Smooth muscle cell (in vitro differentiated cells): Measurements from ENCODE around the gene BRWD1. TPM values are rescaled to one million over a fixed set of nuclear protein-coding genes. Genes with fewer than 3 reads are reported as not detected.

ENCODE experiments used
- DNase-seq: peaks from one replicate; lab custom pipeline; 2025; ENCODE audit not compliant: unreplicated experiment; lab: John Stamatoyannopoulos, UW
- H2AFZ ChIP-seq: fragments of 200-600 bp; sonication (generic); 2 replicates; pipeline ENCODE4 v1.6.0; 2016; ENCODE audit warnings: antibody characterized with exemption, low read depth, mild to moderate bottlenecking
- H3F3A ChIP-seq: fragments of 200-600 bp; sonication (generic); 2 replicates; pipeline ENCODE4 v1.6.0; 2017; ENCODE audit warnings: antibody characterized with exemption, low read depth
- H3K27ac ChIP-seq: fragments of 200-600 bp; sonication (generic); 2 replicates; pipeline ENCODE4 v1.5.1; 2016; ENCODE audit warnings: low read depth, mild to moderate bottlenecking
- H3K27me3 ChIP-seq: fragments of 200-600 bp; sonication (generic); 2 replicates; pipeline ENCODE4 v1.6.1; 2016; ENCODE audit warnings: low read depth, mild to moderate bottlenecking
- H3K36me3 ChIP-seq: fragments of 200-600 bp; sonication (generic); 2 replicates; pipeline ENCODE4 v1.5.1; 2016; ENCODE audit warnings: low read depth
- H3K4me1 ChIP-seq: fragments of 200-600 bp; sonication (generic); 2 replicates; pipeline ENCODE4 v1.5.1; 2016; ENCODE audit warnings: low read depth
- H3K4me2 ChIP-seq: fragments of 200-600 bp; sonication (generic); 2 replicates; pipeline ENCODE4 v1.6.0; 2016; ENCODE audit warnings: mild to moderate bottlenecking
- H3K4me3 ChIP-seq: fragments of 200-600 bp; sonication (generic); 2 replicates; pipeline ENCODE4 v1.5.1; 2016; ENCODE audit warnings: mild to moderate bottlenecking
- H3K79me2 ChIP-seq: fragments of 200-600 bp; sonication (generic); 2 replicates; pipeline ENCODE4 v1.6.0; 2016; ENCODE audit warnings: low read depth, mild to moderate bottlenecking
- H3K9ac ChIP-seq: fragments of 200-600 bp; sonication (generic); 2 replicates; pipeline ENCODE4 v1.6.0; 2016; ENCODE audit warnings: low read depth
- H3K9me3 ChIP-seq: fragments of 200-600 bp; sonication (generic); replicated peaks from 2 replicates; pipeline ENCODE4 v1.5.1; 2016; ENCODE audit warnings: low read depth
- H4K20me1 ChIP-seq: fragments of 200-600 bp; sonication (generic); 2 replicates; pipeline ENCODE4 v1.6.0; 2016; ENCODE audit warnings: low read depth
- WGBS: methylation state at CpG from one replicate; pipeline ENCODE4 v1.1.7; 2016; ENCODE audit warnings: low lambda C conversion rate; 5-methylcytosine and 5-hydroxymethylcytosine counted together
- polyA plus RNA-seq: library from polyadenylated mRNA; unstranded; fragments of >200 nt; fragmentation: Nextera tagmentation; extraction: Ambion mirVana; gene quantifications from 2 replicates; pipeline ENCODE4 v1.2.1, GENCODE V29; 2016
- total RNA-seq: library from RNA; depleted of rRNA; stranded (reverse); fragments of >200 nt; gene quantifications from 2 replicates; pipeline ENCODE4 v1.2.3, GENCODE V29; 2014
- TF ChIP-seq, protein P1 (sequence below): fragments of 200-600 bp; sonication (generic); IDR thresholded peaks from 2 replicates; pipeline ENCODE4 v1.5.1; 2017; ENCODE audit warnings: borderline replicate concordance, mild to moderate bottlenecking, antibody characterized with exemption; ENCODE audit not compliant: insufficient read depth, poor library complexity, severe bottlenecking

Gene BRWD1
- total and polyA plus RNA-seq, 2 experiments from 2014 or later = 19.0 to 51.0 TPM

DNA sequence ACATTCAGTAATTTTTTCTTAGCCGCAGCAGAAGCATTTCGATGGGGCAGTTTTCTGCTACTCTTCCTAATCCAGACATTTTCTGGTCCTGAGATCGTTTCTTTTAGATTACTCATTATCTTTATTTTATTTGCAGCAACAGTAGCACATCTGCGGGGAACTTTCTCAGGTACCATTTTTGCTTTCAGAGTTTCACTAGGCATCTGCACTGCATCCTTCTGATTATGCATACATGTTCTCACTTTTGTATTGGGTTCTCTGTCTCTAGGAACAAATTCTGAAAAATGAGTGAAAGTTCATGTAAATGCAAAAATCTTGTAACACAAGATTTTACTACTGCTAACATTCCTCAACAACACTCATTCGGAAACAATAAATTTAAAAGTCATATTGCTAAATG lies 126.3 kb downstream of the BRWD1 start:
- peaks cover 10% of the 10 kb centered on the region for H3K79me2 ChIP-seq
- H3K9ac ChIP-seq = no peak overlapping the region
- no peaks in the 10 kb centered on the region for H3K9me3 ChIP-seq
- peaks cover 3% of the 10 kb centered on the region for H4K20me1 ChIP-seq
- no peak overlapping the region for H3K27ac ChIP-seq
- no peak overlapping the region for H2AFZ ChIP-seq
- TF ChIP-seq, protein P1, sequence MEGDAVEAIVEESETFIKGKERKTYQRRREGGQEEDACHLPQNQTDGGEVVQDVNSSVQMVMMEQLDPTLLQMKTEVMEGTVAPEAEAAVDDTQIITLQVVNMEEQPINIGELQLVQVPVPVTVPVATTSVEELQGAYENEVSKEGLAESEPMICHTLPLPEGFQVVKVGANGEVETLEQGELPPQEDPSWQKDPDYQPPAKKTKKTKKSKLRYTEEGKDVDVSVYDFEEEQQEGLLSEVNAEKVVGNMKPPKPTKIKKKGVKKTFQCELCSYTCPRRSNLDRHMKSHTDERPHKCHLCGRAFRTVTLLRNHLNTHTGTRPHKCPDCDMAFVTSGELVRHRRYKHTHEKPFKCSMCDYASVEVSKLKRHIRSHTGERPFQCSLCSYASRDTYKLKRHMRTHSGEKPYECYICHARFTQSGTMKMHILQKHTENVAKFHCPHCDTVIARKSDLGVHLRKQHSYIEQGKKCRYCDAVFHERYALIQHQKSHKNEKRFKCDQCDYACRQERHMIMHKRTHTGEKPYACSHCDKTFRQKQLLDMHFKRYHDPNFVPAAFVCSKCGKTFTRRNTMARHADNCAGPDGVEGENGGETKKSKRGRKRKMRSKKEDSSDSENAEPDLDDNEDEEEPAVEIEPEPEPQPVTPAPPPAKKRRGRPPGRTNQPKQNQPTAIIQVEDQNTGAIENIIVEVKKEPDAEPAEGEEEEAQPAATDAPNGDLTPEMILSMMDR = no peak
- DNase-seq = no peak
- WGBS = 79% methylated on average over 5 of the region's 5 CpGs
- peaks cover 23% of the 10 kb centered on the region for H3K4me1 ChIP-seq
- no peaks in the 10 kb centered on the region for H3K36me3 ChIP-seq
- H3K27me3 ChIP-seq = no peaks in the 10 kb centered on the region
- H3K4me2 ChIP-seq = no peak overlapping the region
- no peak overlapping the region for H3K4me3 ChIP-seq
- H3F3A ChIP-seq = peaks cover 11% of the 10 kb centered on the region

DNA sequence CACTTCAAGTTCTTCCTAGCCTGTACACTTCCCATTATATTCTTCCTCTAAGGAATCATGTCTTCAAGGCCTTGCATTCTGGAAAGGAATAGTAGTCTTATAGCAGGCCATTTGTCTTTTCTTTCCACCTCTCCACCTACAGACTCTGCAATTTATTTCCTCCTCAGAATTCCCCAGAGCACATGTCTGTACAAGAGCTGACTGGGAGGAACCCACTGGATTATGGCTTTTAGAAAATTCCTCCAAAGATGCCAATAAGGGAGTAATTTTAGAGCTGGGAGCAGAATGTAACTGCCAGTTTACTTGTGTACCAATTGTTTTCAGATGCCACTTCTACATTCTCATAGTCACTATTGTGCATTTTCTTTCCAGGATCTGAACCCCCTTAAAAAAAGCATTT lies 126.8 kb downstream of the BRWD1 start:
- H3K79me2 ChIP-seq = peaks cover 14% of the 10 kb centered on the region
- no peaks in the 10 kb centered on the region for H3K9me3 ChIP-seq
- peak overlapping the region; percentile 21 for H3K27ac ChIP-seq
- peaks cover 11% of the 10 kb centered on the region for H3F3A ChIP-seq
- peaks cover 27% of the 10 kb centered on the region for H3K4me1 ChIP-seq
- TF ChIP-seq, protein P1 = no peak
- no peaks in the 10 kb centered on the region for H3K36me3 ChIP-seq
- DNase-seq = no peak
- H2AFZ ChIP-seq = no peak overlapping the region
- peaks cover 8% of the 10 kb centered on the region for H4K20me1 ChIP-seq
- H3K9ac ChIP-seq = no peak overlapping the region
- H3K4me3 ChIP-seq = no peak overlapping the region
- no peaks in the 10 kb centered on the region for H3K27me3 ChIP-seq
- peak overlapping the region; percentile 20 for H3K4me2 ChIP-seq

DNA sequence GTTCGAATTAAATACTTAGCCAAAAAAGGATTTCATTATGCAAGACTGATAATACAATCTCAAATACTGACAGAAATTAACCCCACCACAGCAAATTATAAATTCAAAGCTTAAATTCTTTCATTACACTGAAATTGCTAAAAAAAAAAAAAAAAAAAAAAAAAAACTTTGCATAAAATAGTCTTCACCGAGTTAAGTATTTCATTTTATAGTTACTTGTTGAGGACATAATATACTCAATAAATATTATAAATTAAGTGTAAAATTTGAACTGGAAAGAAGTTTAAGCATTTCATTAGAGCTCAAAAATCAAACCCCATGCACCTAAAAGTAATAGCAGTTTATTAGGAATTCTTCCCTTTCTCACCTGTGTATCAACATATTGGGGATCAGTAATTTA lies 128.3 kb downstream of the BRWD1 start:
- Histone ChIP-seq H3K4me2 (peak overlapping the region; percentile 95), H3K36me3 (no peaks in the 10 kb centered on the region), H2AFZ (no peak overlapping the region), H3F3A (peaks cover 11% of the 10 kb centered on the region), H3K4me1 (peaks cover 28% of the 10 kb centered on the region), H3K79me2 (peaks cover 30% of the 10 kb centered on the region), H4K20me1 (peaks cover 13% of the 10 kb centered on the region), H3K4me3 (peak overlapping the region; percentile 70), H3K27me3 (no peaks in the 10 kb centered on the region), H3K27ac (no peak overlapping the region), H3K9ac (no peak overlapping the region), H3K9me3 (no peaks in the 10 kb centered on the region)
- DNase-seq = no peak
- TF ChIP-seq, protein P1 = no peak
- WGBS = 91% methylated on average over 2 of the region's 2 CpGs
